ENCODE measurements around the gene SYNPO. TPM values are rescaled to one million over a fixed set of nuclear protein-coding genes. Genes with fewer than 3 reads are reported as not detected.

Gene SYNPO
- total RNA-seq, 2 donors from 2014 or later: 43.6 to 73.9 TPM

- intact Hi-C loops (cut with DNase I, micrococcal nuclease): no loop called here
- ATAC-seq (no peak), DNase-seq (no peak)
These were observed 22.5 kb downstream of the SYNPO start for GRCh38 chr5:150662731-150663516.

- no peak for DNase-seq
- intact Hi-C loops (cut with DNase I, micrococcal nuclease): no loop called here
- ATAC-seq: no peak
These were observed 23.5 kb downstream of the SYNPO start for GRCh38 chr5:150663936-150664335.

GRCh38 chr5:150665044-150665443, 24.6 kb downstream of the SYNPO start:
- ATAC-seq: no peak
- DNase-seq: no peak
- intact Hi-C loops (cut with DNase I, micrococcal nuclease): no loop called here

GRCh38 chr5:150670275-150670947, 30.0 kb downstream of the SYNPO start:
- DNase-seq: no peak
- ATAC-seq: no peak
- intact Hi-C loops (cut with DNase I, micrococcal nuclease): no loop called here

- intact Hi-C loops (cut with DNase I, micrococcal nuclease): no loop called here
- no peak for DNase-seq
- no peak for ATAC-seq
These were observed 30.5 kb downstream of the SYNPO start for GRCh38 chr5:150670948-150671310.

- intact Hi-C loops (cut with DNase I, micrococcal nuclease): no loop called here
- ATAC-seq (peak; percentile 19), DNase-seq (no peak)
These were observed 31.2 kb downstream of the SYNPO start for GRCh38 chr5:150671509-150672236.

- peak; percentile 80 for ATAC-seq
- intact Hi-C loops (cut with DNase I, micrococcal nuclease): no loop called here
These were observed 31.9 kb downstream of the SYNPO start for GRCh38 chr5:150672237-150672883.

GRCh38 chr5:150672884-150673275, 32.4 kb downstream of the SYNPO start:
- DNase-seq (no peak), ATAC-seq (no peak)
- intact Hi-C loops (cut with DNase I, micrococcal nuclease): no loop called here

More at GRCh38 chr5:150672237-150672883, 31.9 kb downstream of the SYNPO start:
- DNase-seq: no peak

GRCh38 chr5:150674341-150674821, 33.9 kb downstream of the SYNPO start:
- no peak for ATAC-seq
- intact Hi-C loops (cut with DNase I, micrococcal nuclease): no loop called here
- no peak for DNase-seq

GRCh38 chr5:150675069-150675468, 34.6 kb downstream of the SYNPO start:
- intact Hi-C loops (cut with DNase I, micrococcal nuclease): no loop called here
- no peak for DNase-seq
- ATAC-seq: no peak

GRCh38 chr5:150676578-150676977, 36.1 kb downstream of the SYNPO start:
- intact Hi-C loops (cut with DNase I, micrococcal nuclease): no loop called here
- DNase-seq: no peak
- ATAC-seq: no peak

- ATAC-seq (no peak), DNase-seq (no peak)
- intact Hi-C loops (cut with DNase I, micrococcal nuclease): no loop called here
These were observed 48.7 kb downstream of the SYNPO start for GRCh38 chr5:150689120-150689519.

- DNase-seq (no peak), ATAC-seq (no peak)
- intact Hi-C loops (cut with DNase I, micrococcal nuclease): no loop called here
These were observed 50.3 kb downstream of the SYNPO start for GRCh38 chr5:150690760-150691159.

- no peak for DNase-seq
- no peak for ATAC-seq
- intact Hi-C loops (cut with DNase I, micrococcal nuclease): no loop called here
These were observed 51.8 kb downstream of the SYNPO start for GRCh38 chr5:150692276-150692675.

GRCh38 chr5:150694612-150695011, 54.2 kb downstream of the SYNPO start:
- DNase-seq (no peak), ATAC-seq (no peak)
- intact Hi-C loops (cut with DNase I, micrococcal nuclease): no loop called here

GRCh38 chr5:150700246-150700593, 59.8 kb downstream of the SYNPO start:
- intact Hi-C loops (cut with DNase I, micrococcal nuclease): loop anchor here in 1 of 2 donors (10.0 kb wide), 1 partner anchor 145 kb away; the partner anchor contains the start of gene IRGM
- ATAC-seq: peak; percentile 10
- no peak for DNase-seq

GRCh38 chr5:150700594-150701377, 60.3 kb downstream of the SYNPO start, which contains the start of gene RBM22:
Gene RBM22 (minus strand): TSS chr5:150701062. CDS start chr5:150700985, 77 bp downstream.
- peak; percentile 93 for ATAC-seq
- intact Hi-C loops (cut with DNase I, micrococcal nuclease): loop anchor here in 1 of 2 donors (10.0 kb wide), 1 partner anchor 144 kb away; the partner anchor contains the start of gene IRGM

GRCh38 chr5:150703762-150704161, 63.3 kb downstream of the SYNPO start:
- DNase-seq (no peak), ATAC-seq (peak; percentile 43)
- intact Hi-C loops (cut with DNase I, micrococcal nuclease): loop anchor here in 1 of 2 donors (10.0 kb wide), 1 partner anchor 141 kb away; the partner anchor contains the start of gene IRGM

More at GRCh38 chr5:150700594-150701377, 60.3 kb downstream of the SYNPO start, which contains the start of gene RBM22:
- peak; percentile 91 to 97 for DNase-seq
